NCI-H2029 (cell line): ENCODE results near the gene SHCBP1.
A peak's percentile ranks its signal among the peaks of the same experiment; 100 is the strongest.
"Not testable (repeated sequence)": the region's sequence is repeated elsewhere in the genome, so short reads cannot be mapped to it uniquely, and the experiment has no call there.

ENCODE experiments used
- DNase-seq: peaks from one replicate; lab custom pipeline; 2025; lab: John Stamatoyannopoulos, UW

The SHCBP1 gene, protein sequence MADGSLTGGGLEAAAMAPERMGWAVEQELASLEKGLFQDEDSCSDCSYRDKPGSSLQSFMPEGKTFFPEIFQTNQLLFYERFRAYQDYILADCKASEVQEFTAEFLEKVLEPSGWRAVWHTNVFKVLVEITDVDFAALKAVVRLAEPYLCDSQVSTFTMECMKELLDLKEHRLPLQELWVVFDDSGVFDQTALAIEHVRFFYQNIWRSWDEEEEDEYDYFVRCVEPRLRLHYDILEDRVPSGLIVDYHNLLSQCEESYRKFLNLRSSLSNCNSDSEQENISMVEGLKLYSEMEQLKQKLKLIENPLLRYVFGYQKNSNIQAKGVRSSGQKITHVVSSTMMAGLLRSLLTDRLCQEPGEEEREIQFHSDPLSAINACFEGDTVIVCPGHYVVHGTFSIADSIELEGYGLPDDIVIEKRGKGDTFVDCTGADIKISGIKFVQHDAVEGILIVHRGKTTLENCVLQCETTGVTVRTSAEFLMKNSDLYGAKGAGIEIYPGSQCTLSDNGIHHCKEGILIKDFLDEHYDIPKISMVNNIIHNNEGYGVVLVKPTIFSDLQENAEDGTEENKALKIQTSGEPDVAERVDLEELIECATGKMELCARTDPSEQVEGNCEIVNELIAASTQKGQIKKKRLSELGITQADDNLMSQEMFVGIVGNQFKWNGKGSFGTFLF

DNA sequence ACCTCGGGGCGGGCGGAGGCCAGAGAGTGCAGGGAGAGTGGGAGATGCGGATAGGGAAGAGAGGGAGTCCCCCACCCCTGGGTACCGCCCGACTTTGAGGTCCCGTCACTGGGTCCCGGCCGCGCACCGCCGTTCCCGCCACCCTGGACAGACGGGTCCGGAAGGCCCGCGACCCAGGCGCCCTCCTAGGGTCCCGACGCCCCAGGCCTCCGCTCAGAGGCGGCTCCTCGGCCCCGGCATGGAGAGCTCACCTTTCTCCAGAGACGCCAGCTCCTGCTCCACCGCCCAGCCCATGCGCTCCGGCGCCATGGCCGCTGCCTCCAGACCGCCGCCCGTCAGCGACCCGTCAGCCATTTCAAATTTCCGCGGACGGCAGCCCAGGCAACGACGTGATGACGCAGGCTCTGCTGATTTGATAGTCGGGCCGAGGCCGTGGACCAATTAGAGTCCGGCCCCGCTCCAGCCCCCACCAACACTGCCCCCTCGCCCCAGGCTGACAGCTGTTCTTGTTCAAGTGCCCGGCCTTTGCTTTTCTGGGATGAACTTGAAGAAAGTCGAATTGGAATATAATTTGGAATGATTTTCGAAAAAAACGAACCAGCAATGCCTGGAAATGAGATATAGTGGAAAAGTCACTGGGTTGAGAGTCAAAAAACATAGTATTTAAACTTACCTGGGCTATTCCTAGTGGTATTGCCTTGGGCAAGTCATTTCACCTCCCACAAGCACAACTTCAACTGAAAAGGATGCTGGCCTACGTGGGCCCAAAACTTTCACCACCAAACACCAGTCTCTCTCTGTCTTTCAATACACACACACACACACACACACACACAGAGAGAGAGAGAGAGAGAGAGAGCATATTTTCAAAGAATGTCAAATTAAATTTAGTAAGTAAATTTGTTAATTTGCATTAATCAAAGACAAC lies at the start of gene SHCBP1:
TSS of gene SHCBP1 (minus strand) at position 374 of the 928 bp plus-strand sequence. CDS start at position 354, 20 bp downstream.
- peak; percentile 61 for DNase-seq

DNA sequence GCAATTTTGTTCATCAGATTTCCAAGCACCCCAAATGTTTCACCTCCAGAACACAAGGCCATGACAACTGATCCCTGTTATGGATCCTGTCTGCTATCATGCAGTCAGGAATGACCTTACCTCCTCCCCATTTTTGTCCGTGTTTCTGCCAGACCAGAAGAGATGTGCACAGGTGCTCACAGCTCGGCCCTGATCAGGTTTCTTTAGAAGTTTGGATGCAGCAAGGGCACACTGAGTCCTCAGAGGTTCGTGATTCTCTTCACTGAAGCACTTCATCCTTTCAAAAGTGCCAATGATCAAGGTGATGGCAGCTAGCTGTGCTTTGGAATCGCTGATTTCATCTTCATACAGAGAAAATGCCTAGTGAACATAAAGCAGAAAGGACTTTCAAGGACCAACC lies 40.9 kb upstream of the SHCBP1 start:
- no peak for DNase-seq

DNA sequence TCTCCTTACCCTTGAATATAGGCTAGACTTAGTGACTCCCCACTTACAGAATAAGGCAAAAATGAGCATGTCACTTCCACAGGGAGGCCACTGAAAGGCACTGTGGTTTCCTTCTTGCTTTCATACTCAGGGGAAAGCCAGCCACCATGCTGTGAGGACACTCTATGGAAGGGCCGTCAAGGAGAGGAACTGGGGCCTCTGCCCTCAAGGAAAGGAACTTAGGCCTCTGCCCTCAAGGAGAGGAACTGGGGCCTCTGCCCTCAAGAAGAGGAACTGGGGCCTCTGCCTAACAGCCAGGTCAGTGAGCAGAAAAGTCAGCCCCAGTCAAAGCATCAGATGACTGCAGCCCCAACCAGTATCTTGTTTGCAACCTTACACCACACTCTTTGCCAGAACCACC lies 37.7 kb upstream of the SHCBP1 start:
- no peak for DNase-seq

DNA sequence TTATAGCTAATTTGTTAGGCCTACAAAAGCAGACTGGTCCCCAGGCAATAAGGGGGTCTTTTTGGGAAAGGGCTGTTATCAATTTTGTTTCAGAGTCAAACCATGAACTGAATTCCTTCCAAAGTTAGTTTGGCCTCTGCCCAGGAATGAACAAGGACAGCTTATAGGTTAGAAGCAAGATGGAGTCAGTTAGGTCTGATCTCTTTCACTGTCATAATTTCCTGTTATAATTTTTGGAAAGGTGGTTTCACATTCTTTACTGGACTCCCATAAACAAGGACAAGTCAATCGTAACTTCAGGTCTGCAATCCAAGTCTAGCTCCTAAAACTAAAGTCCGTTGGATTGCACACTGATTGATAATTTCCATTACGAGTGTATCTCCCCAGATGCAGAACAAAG lies 30.1 kb upstream of the SHCBP1 start:
- DNase-seq = no peak

GRCh38 chr16:46650254-46650623 lies 29.1 kb upstream of the SHCBP1 start:
- DNase-seq = no peak

- DNase-seq = no peak
Observed at GRCh38 chr16:46649588-46650253, 28.5 kb upstream of the SHCBP1 start.

DNA sequence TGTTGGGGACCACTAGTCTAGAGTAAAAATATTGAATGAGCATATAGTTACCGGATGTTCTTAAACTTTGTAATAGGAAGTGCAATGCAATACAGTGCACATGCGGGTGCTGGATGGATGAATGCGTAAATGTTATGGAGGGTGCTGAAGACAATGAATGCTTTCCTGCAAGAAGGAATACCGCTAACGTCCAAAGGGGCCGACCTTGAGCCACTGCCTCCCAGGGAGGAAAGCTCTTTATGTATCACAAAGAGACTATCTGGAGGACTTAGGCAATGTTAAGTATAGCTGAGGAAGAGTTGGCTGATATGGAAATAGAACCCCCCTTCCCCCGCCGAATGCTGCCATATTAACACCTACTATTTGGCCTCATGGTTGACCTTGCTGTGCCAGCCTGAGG lies 27.5 kb upstream of the SHCBP1 start:
- no peak for DNase-seq

GRCh38 chr16:46638947-46639925 lies 18.1 kb upstream of the SHCBP1 start:
- no peak for DNase-seq

- DNase-seq = peak; percentile 11
Observed at GRCh38 chr16:46632778-46633733, 11.9 kb upstream of the SHCBP1 start.

DNA sequence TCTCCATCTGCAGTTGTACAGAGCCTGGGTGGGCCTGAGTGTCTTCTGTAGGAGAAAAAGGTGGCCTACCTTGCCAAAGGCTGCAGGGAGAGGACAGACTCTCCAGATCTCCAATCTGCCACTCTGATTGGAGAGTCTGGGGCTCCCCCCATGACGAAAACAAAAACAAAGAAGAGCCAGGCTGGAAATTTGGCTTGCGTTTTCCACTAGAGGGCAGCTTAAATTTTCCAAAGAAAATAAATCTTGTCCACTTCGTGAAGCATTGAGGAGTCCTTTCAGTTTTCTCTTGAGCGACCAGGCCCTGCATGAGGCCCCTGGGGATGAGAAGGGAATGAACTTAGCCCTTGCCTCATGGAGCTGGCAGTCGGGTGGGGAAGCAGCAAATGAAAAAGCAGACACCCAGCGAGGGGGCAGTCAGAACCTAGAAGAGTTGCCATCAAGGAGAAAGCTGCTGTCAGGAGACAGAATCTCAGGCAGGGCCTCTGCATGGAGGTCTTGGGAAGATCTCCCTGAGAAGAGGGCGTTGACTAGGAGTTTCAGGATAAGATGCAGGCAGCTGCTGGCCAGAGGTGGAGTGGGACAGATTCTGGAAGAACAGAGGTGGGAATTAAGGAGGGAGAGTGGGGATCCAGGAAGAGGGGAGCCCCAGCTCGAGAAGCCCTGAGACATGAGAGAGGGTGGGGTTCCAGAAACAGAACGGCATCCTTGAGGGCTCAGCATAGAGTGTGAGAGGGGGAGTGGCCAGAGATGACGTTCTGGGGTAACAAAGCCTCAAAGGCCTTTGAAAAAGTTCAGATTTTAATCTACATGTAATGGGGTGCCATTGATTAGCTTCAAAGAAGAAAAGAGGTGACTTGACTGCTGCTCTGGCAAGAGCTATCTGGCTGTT lies 8.4 kb upstream of the SHCBP1 start:
- DNase-seq = no peak

DNA sequence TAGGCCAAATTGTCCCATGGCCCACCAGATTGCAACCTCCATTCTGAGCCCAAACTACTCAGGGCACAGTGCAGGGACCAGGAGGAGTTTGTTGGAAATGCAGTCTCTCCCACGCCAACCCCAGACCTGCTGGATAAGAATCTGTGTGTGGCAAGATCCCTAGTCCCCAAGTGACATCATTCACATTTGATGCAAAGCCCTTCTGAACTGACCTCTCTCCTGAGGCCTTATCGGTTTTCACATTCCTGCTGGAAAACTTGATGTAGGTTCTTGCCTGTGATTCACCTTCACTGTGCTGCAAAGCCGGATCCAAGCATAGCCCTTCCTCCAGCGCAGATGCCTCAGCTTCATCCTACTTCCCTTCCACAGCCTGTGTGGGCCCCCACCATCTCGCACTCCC lies 6.6 kb upstream of the SHCBP1 start:
- no peak for DNase-seq

- not testable (repeated sequence) for DNase-seq
Observed at GRCh38 chr16:46626681-46627080, 5.5 kb upstream of the SHCBP1 start.

DNA sequence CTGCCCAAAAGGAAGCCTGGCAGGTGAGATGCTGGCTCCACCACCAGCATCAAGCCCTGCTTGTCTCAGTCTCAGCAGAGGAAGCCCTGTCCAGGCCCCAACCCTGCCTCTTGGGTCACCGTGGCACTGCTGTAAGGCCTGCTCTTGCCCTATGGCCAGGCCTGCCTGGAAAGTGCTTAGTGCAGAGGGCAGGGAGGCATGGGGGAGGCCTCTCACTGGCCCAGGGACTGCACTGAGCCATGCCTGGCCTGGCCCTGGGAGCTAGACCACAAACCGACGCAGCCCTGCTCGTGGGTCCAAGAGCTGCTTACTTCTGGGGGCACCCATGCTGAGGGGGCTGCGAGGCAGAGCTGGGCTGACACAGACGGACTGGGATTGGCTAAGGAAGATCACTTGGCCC lies 3.7 kb upstream of the SHCBP1 start:
- DNase-seq = not testable (repeated sequence)

- DNase-seq = not testable (repeated sequence)
Observed at GRCh38 chr16:46623707-46624106, 2.5 kb upstream of the SHCBP1 start.

GRCh38 chr16:46623246-46623645 lies 2.1 kb upstream of the SHCBP1 start:
- not testable (repeated sequence) for DNase-seq

- DNase-seq = no peak
Observed at GRCh38 chr16:46621934-46622676, 926 bp upstream of the SHCBP1 start.

- DNase-seq = no peak
Observed at GRCh38 chr16:46620266-46621005, 743 bp downstream of the SHCBP1 start.
